MCF 10A (cell line): ENCODE results near the gene SULT1E1. TPM values are rescaled to one million over a fixed set of nuclear protein-coding genes. Genes with fewer than 3 reads are reported as not detected.

Experiments
- BruUV-seq: library from RNA; stranded (reverse); fragments of 400-500 nt; replicated peaks from 2 replicates; lab custom pipeline; 2021; lab: Mats Ljungman, UMichigan
- CTCF ChIA-PET: fragments of 300-600 bp; sonication (Branson Sonifier 250); formaldehyde crosslinking; extraction: SDS; loops from one replicate; lab custom pipeline; 2021; ENCODE audit warnings: antibody characterized with exemption, inconsistent platforms; lab: Yijun Ruan, JAX
- POLR2A ChIA-PET: fragments of 300-600, 350-650 bp; sonication (Branson Sonifier 250); formaldehyde crosslinking; extraction: SDS; loops from one replicate; lab custom pipeline; 2020; ENCODE audit warnings: antibody characterized with exemption, inconsistent platforms; lab: Yijun Ruan, JAX
- DNase-seq: peaks from one replicate; pipeline ENCODE4 v3.0.0-alpha.2; 2018; ENCODE audit not compliant: unreplicated experiment
- H3K27ac Mint-ChIP-seq: one replicate; pipeline ENCODE4 v1.8.0; 2022; ENCODE audit warnings: mild to moderate bottlenecking, low read depth, mixed read lengths; ENCODE audit not compliant: unreplicated experiment
- H3K27me3 Mint-ChIP-seq: one replicate; pipeline ENCODE4 v1.8.0; 2022; ENCODE audit warnings: mixed read lengths; ENCODE audit not compliant: insufficient read depth, unreplicated experiment
- H3K36me3 Mint-ChIP-seq: one replicate; pipeline ENCODE4 v1.8.0; 2022; ENCODE audit warnings: mild to moderate bottlenecking, moderate library complexity, mixed read lengths; ENCODE audit not compliant: insufficient read depth, unreplicated experiment
- H3K4me1 Mint-ChIP-seq: one replicate; pipeline ENCODE4 v1.8.0; 2022; ENCODE audit warnings: mixed read lengths; ENCODE audit not compliant: insufficient read depth, unreplicated experiment
- H3K4me3 Mint-ChIP-seq: one replicate; pipeline ENCODE4 v1.8.0; 2022; ENCODE audit warnings: mild to moderate bottlenecking, moderate library complexity, mixed read lengths; ENCODE audit not compliant: unreplicated experiment
- H3K9me3 Mint-ChIP-seq: one replicate; pipeline ENCODE4 v1.8.0; 2022; ENCODE audit warnings: mixed read lengths; ENCODE audit not compliant: unreplicated experiment
- CTCF ChIP-seq: fragments of 200-600 bp; IDR thresholded peaks from one replicate; pipeline ENCODE4 v1.8.0; 2022; ENCODE audit warnings: antibody characterized with exemption, mild to moderate bottlenecking; ENCODE audit not compliant: unreplicated experiment
- intact Hi-C: fragments of 100-400 bp; cut with micrococcal nuclease; formaldehyde crosslinking; loops from 2 replicates; pipeline ENCODE4 v1.14.1; 2022
- total RNA-seq: library from RNA; stranded (reverse); gene quantifications from 2 replicates; pipeline ENCODE4 v1.2.3, GENCODE V29; 2022

The SULT1E1 gene
- total RNA-seq, 1 experiment from 2014 or later, result 6.5 TPM

- no peak for TF ChIP-seq CTCF
- no peaks in the 10 kb centered on the region for H3K9me3 Mint-ChIP-seq
- intact Hi-C loops, result no loop called here
- H3K4me1 Mint-ChIP-seq, result no peaks in the 10 kb centered on the region
- BruUV-seq, result no TSS peak
- no peak for DNase-seq
- no peak overlapping the region for H3K4me3 Mint-ChIP-seq
- H3K27me3 Mint-ChIP-seq, result no peaks in the 10 kb centered on the region
- ChIA-PET CTCF (no interaction called here), POLR2A (interaction anchor here (1.1 kb wide), 1 partner anchor 9 kb away, joined by 5 read pairs; no protein-coding TSS in a partner anchor)
- no peak overlapping the region for H3K27ac Mint-ChIP-seq
- H3K36me3 Mint-ChIP-seq, result peaks cover 60% of the 10 kb centered on the region
Observed at GRCh38 chr4:69849297-69849696, 10.6 kb downstream of the SULT1E1 start.

DNA sequence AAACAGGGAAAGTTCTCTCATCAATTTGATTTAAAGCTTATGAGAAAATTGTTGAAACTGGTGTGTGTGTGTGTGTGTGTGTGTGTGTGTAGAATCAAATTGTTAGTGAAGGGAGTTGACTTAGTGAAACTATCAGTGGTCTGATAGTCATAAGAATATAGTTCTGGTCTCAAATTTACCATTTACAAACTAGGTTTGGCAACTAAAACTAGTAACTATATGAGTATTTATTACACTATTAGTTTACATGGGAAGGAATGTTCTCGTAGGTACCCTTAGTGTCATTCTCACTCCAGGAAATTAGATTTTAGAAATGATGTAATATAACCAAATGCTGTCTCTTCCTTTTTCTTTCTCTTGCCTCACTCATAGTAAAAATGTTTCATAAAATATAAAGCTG is 11.9 kb downstream of the SULT1E1 start:
- no TSS peak for BruUV-seq
- TF ChIP-seq CTCF, result no peak
- Mint-ChIP-seq H3K27ac (no peak overlapping the region), H3K36me3 (peaks cover 58% of the 10 kb centered on the region), H3K9me3 (no peaks in the 10 kb centered on the region), H3K27me3 (no peaks in the 10 kb centered on the region), H3K4me1 (no peaks in the 10 kb centered on the region), H3K4me3 (no peak overlapping the region)
- intact Hi-C loops, result no loop called here
- ChIA-PET CTCF (no interaction called here), POLR2A (no interaction called here)
- DNase-seq, result no peak

DNA sequence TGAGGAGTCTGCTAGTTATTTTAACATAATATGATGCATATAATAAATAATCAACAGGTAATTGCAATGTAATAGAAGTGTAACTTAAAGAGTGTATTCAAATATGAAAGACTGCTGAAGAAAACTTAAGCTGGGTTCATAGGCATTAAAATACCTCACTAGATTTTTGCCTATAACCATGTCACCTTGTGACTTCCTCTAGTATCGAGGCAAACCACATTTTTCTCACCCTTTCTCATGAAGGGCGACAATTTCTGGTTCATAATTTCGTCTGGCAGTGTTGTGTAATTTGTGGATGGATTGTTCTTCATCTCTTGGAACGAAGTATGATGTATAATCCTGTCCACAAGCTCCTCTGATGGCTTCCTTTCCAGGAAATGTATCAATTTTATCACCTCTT is 16.0 kb downstream of the SULT1E1 start:
- Mint-ChIP-seq H3K9me3 (no peaks in the 10 kb centered on the region), H3K36me3 (peaks cover 62% of the 10 kb centered on the region), H3K4me3 (no peak overlapping the region), H3K4me1 (no peaks in the 10 kb centered on the region), H3K27ac (no peak overlapping the region), H3K27me3 (no peaks in the 10 kb centered on the region)
- ChIA-PET POLR2A (interaction anchor here (0.7 to 1.4 kb wide), 2 partner anchors 16 to 380 kb away, joined by 3 to 4 read pairs; partner anchors contain the start of gene SULT1E1), CTCF (interaction anchor here (0.6 to 1.7 kb wide), 2 partner anchors 13 to 1503 kb away, joined by 3 read pairs; no protein-coding TSS in a partner anchor)
- intact Hi-C loops, result no loop called here
- no peak for TF ChIP-seq CTCF
- no peak for DNase-seq
- no TSS peak for BruUV-seq

DNA sequence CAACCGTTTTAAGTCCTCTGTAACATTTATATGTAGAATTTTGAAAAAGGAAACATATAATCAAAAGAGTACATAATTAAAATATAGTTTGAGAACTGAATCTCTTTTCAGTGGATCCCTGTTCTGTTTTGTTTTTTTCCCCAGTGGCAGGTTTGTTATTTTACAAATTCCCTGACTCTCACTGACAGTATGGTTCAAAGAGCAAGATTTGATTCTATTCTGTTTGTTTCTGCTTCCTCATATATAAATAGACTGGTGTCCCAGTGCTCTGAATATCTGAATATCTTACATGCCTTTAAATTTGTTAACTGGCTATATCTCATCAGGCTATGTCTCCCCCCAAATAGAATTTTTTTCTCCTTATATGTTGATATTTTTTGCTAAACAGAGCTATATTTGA is 16.6 kb downstream of the SULT1E1 start:
- Mint-ChIP-seq H3K27me3 (no peaks in the 10 kb centered on the region), H3K4me3 (no peak overlapping the region), H3K27ac (no peak overlapping the region), H3K9me3 (no peaks in the 10 kb centered on the region), H3K4me1 (no peaks in the 10 kb centered on the region), H3K36me3 (peaks cover 62% of the 10 kb centered on the region)
- no TSS peak for BruUV-seq
- intact Hi-C loops, result no loop called here
- ChIA-PET CTCF (interaction anchor here (1.7 kb wide), 1 partner anchor 12 kb away, joined by 3 read pairs; no protein-coding TSS in a partner anchor), POLR2A (interaction anchor here (0.7 to 1.4 kb wide), 2 partner anchors 17 to 381 kb away, joined by 3 to 4 read pairs; partner anchors contain the start of gene SULT1E1)
- no peak for DNase-seq
- TF ChIP-seq CTCF, result no peak
